ENCODE results near the gene FAM174A. TPM values are rescaled to one million over a fixed set of nuclear protein-coding genes. Genes with fewer than 3 reads are reported as not detected.

The FAM174A gene
- 27.0 and 35.9 TPM in 2 replicates for total RNA-seq

DNA sequence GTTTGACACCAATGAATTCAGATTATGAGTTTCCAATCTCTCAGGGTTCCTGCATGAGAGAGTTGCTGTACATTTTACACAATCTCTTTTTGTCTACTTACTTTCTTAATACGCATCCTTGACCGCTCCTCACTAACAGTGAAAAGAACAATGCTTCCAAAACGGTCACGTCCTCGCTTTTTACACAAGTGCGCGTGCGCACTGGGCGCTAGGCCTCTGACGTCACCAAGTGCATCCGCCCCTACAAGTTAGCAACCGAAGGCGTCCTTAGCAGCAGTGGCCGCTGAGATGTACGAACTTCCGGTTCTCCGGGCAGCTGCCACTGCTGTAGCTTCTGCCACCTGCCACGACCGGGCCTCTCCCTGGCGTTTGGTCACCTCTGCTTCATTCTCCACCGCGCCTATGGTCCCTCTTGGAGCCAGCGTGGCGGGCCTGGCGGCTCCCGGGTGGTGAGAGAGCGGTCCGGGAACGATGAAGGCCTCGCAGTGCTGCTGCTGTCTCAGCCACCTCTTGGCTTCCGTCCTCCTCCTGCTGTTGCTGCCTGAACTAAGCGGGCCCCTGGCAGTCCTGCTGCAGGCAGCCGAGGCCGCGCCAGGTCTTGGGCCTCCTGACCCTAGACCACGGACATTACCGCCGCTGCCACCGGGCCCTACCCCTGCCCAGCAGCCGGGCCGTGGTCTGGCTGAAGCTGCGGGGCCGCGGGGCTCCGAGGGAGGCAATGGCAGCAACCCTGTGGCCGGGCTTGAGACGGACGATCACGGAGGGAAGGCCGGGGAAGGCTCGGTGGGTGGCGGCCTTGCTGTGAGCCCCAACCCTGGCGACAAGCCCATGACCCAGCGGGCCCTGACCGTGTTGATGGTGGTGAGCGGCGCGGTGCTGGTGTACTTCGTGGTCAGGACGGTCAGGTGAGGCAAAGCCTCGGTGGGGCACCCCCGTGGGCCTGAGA, at the start of gene FAM174A:
FAM174A (plus strand) TSS at position 315 of the 946 bp plus-strand sequence; CDS start at position 472, 157 bp downstream.

All from epithelial cell of umbilical artery (primary cell).